GM12891 (cell line): ENCODE results near the gene ARGLU1.

ENCODE experiments used
- POLR2A ChIP-seq: IDR thresholded peaks from 2 replicates; pipeline ENCODE4 v1.6.1; 2011; ENCODE audit warnings: low read depth, low read length, control low read depth
- POLR2AphosphoS5 ChIP-seq: IDR thresholded peaks from 2 replicates; pipeline ENCODE4 v1.6.1; 2011; ENCODE audit warnings: low read depth, low read length, control low read depth
- POU2F2 ChIP-seq: IDR thresholded peaks from 2 replicates; pipeline ENCODE4 v1.6.1; 2011; ENCODE audit warnings: low read depth, mild to moderate bottlenecking, control low read depth, low read length, moderate library complexity
- SPI1 ChIP-seq: IDR thresholded peaks from 2 replicates; pipeline ENCODE4 v1.6.1; 2011; ENCODE audit warnings: low read depth, low read length, control low read depth
- TAF1 ChIP-seq: IDR thresholded peaks from 2 replicates; pipeline ENCODE4 v1.6.1; 2011; ENCODE audit warnings: low read depth, low read length, control low read depth

- no peak for TF ChIP-seq POLR2A
- TF ChIP-seq POLR2AphosphoS5, result no peak
- no peak for TF ChIP-seq TAF1
- no peak for TF ChIP-seq POU2F2
- no peak for TF ChIP-seq SPI1
These were observed 68.0 kb downstream of the ARGLU1 start for GRCh38 chr13:106499896-106500295.
